ENCODE measurements around the gene GOLGA8K.
"Not testable (repeated sequence)": the region's sequence is repeated elsewhere in the genome, so short reads cannot be mapped to it uniquely, and the experiment has no call there.

Gene GOLGA8K

GRCh38 chr15:32403192-32403591 is at the start of gene GOLGA8K:
TSS of gene GOLGA8K (minus strand) at chr15:32403292. CDS start at chr15:32403194, 98 bp downstream.
- H3K36me3 Mint-ChIP-seq (ENCODE audit: low read depth); H3K27me3 Mint-ChIP-seq (ENCODE audit: low read depth); H3K9me3 Mint-ChIP-seq; H3K27ac Mint-ChIP-seq; H3K4me1 Mint-ChIP-seq (ENCODE audit: low read depth); H3K4me3 Mint-ChIP-seq: not testable (repeated sequence)

- H3K27ac Mint-ChIP-seq; H3K27me3 Mint-ChIP-seq (ENCODE audit: low read depth); H3K4me1 Mint-ChIP-seq (ENCODE audit: low read depth); H3K9me3 Mint-ChIP-seq; H3K36me3 Mint-ChIP-seq (ENCODE audit: low read depth); H3K4me3 Mint-ChIP-seq: not testable (repeated sequence)
These were observed 37.4 kb upstream of the GOLGA8K start for GRCh38 chr15:32440445-32440977.

- H3K4me3 Mint-ChIP-seq; H3K4me1 Mint-ChIP-seq (ENCODE audit: low read depth); H3K36me3 Mint-ChIP-seq (ENCODE audit: low read depth); H3K27me3 Mint-ChIP-seq (ENCODE audit: low read depth); H3K27ac Mint-ChIP-seq; H3K9me3 Mint-ChIP-seq: not testable (repeated sequence)
These were observed 31.2 kb upstream of the GOLGA8K start for GRCh38 chr15:32434102-32434963.

GRCh38 chr15:32427635-32428034 is 24.5 kb upstream of the GOLGA8K start:
- H3K4me1 Mint-ChIP-seq (ENCODE audit: low read depth); H3K9me3 Mint-ChIP-seq; H3K4me3 Mint-ChIP-seq; H3K27me3 Mint-ChIP-seq (ENCODE audit: low read depth); H3K36me3 Mint-ChIP-seq (ENCODE audit: low read depth); H3K27ac Mint-ChIP-seq: not testable (repeated sequence)

- not testable (repeated sequence) for H3K36me3 Mint-ChIP-seq (ENCODE audit: low read depth); H3K4me3 Mint-ChIP-seq; H3K9me3 Mint-ChIP-seq; H3K4me1 Mint-ChIP-seq (ENCODE audit: low read depth); H3K27ac Mint-ChIP-seq; H3K27me3 Mint-ChIP-seq (ENCODE audit: low read depth)
These were observed 23.4 kb upstream of the GOLGA8K start for GRCh38 chr15:32426511-32426910.

- H3K9me3 Mint-ChIP-seq; H3K27me3 Mint-ChIP-seq (ENCODE audit: low read depth); H3K4me3 Mint-ChIP-seq; H3K27ac Mint-ChIP-seq; H3K36me3 Mint-ChIP-seq (ENCODE audit: low read depth); H3K4me1 Mint-ChIP-seq (ENCODE audit: low read depth): not testable (repeated sequence)
These were observed 4.8 kb upstream of the GOLGA8K start for GRCh38 chr15:32407903-32408302.

GRCh38 chr15:32396522-32396921 is 6.6 kb downstream of the GOLGA8K start:
- H3K36me3 Mint-ChIP-seq (ENCODE audit: low read depth); H3K4me1 Mint-ChIP-seq (ENCODE audit: low read depth): not testable (repeated sequence)

GRCh38 chr15:32394745-32395144 is 8.3 kb downstream of the GOLGA8K start:
- H3K4me1 Mint-ChIP-seq (ENCODE audit: low read depth); H3K27ac Mint-ChIP-seq; H3K27me3 Mint-ChIP-seq (ENCODE audit: low read depth); H3K9me3 Mint-ChIP-seq; H3K4me3 Mint-ChIP-seq; H3K36me3 Mint-ChIP-seq (ENCODE audit: low read depth): not testable (repeated sequence)

More at GRCh38 chr15:32396522-32396921, 6.6 kb downstream of the GOLGA8K start:
- H3K9me3 Mint-ChIP-seq; H3K27ac Mint-ChIP-seq; H3K27me3 Mint-ChIP-seq (ENCODE audit: low read depth); H3K4me3 Mint-ChIP-seq: not testable (repeated sequence)

- not testable (repeated sequence) for H3K27me3 Mint-ChIP-seq (ENCODE audit: low read depth); H3K4me3 Mint-ChIP-seq; H3K36me3 Mint-ChIP-seq (ENCODE audit: low read depth); H3K4me1 Mint-ChIP-seq (ENCODE audit: low read depth); H3K27ac Mint-ChIP-seq; H3K9me3 Mint-ChIP-seq
These were observed 14.9 kb downstream of the GOLGA8K start for GRCh38 chr15:32388050-32388648.

GRCh38 chr15:32385823-32386495 is 17.1 kb downstream of the GOLGA8K start:
- not testable (repeated sequence) for H3K9me3 Mint-ChIP-seq; H3K27me3 Mint-ChIP-seq (ENCODE audit: low read depth); H3K4me3 Mint-ChIP-seq; H3K27ac Mint-ChIP-seq; H3K4me1 Mint-ChIP-seq (ENCODE audit: low read depth); H3K36me3 Mint-ChIP-seq (ENCODE audit: low read depth)

- H3K36me3 Mint-ChIP-seq (ENCODE audit: low read depth); H3K4me3 Mint-ChIP-seq; H3K9me3 Mint-ChIP-seq; H3K27me3 Mint-ChIP-seq (ENCODE audit: low read depth); H3K27ac Mint-ChIP-seq; H3K4me1 Mint-ChIP-seq (ENCODE audit: low read depth): not testable (repeated sequence)
These were observed 28.9 kb downstream of the GOLGA8K start for GRCh38 chr15:32374185-32374584.

GRCh38 chr15:32373707-32374106 is 29.4 kb downstream of the GOLGA8K start:
- H3K36me3 Mint-ChIP-seq (ENCODE audit: low read depth); H3K4me3 Mint-ChIP-seq; H3K27ac Mint-ChIP-seq; H3K4me1 Mint-ChIP-seq (ENCODE audit: low read depth); H3K27me3 Mint-ChIP-seq (ENCODE audit: low read depth); H3K9me3 Mint-ChIP-seq: not testable (repeated sequence)

- not testable (repeated sequence) for H3K4me3 Mint-ChIP-seq; H3K9me3 Mint-ChIP-seq; H3K36me3 Mint-ChIP-seq (ENCODE audit: low read depth); H3K4me1 Mint-ChIP-seq (ENCODE audit: low read depth); H3K27me3 Mint-ChIP-seq (ENCODE audit: low read depth); H3K27ac Mint-ChIP-seq
These were observed 31.0 kb downstream of the GOLGA8K start for GRCh38 chr15:32372075-32372474.

- H3K4me1 Mint-ChIP-seq (ENCODE audit: low read depth); H3K27me3 Mint-ChIP-seq (ENCODE audit: low read depth): not testable (repeated sequence)
These were observed 32.6 kb downstream of the GOLGA8K start for GRCh38 chr15:32370526-32370925.

GRCh38 chr15:32370064-32370463 is 33.0 kb downstream of the GOLGA8K start:
- not testable (repeated sequence) for H3K4me1 Mint-ChIP-seq (ENCODE audit: low read depth); H3K27me3 Mint-ChIP-seq (ENCODE audit: low read depth); H3K4me3 Mint-ChIP-seq; H3K36me3 Mint-ChIP-seq (ENCODE audit: low read depth); H3K27ac Mint-ChIP-seq; H3K9me3 Mint-ChIP-seq

More at GRCh38 chr15:32370526-32370925, 32.6 kb downstream of the GOLGA8K start:
- H3K9me3 Mint-ChIP-seq; H3K27ac Mint-ChIP-seq; H3K4me3 Mint-ChIP-seq; H3K36me3 Mint-ChIP-seq (ENCODE audit: low read depth): not testable (repeated sequence)

Data from T-helper 1 cell treated with Interleukin-12 subunit alpha and Interleukin-12 subunit beta and Interleukin-4 antibody, amounts not matched to agents 30 μg/mL and 1 μg/mL, for 36 hours (primary cell).